ENCODE measurements around the gene CNGA2.

DNA sequence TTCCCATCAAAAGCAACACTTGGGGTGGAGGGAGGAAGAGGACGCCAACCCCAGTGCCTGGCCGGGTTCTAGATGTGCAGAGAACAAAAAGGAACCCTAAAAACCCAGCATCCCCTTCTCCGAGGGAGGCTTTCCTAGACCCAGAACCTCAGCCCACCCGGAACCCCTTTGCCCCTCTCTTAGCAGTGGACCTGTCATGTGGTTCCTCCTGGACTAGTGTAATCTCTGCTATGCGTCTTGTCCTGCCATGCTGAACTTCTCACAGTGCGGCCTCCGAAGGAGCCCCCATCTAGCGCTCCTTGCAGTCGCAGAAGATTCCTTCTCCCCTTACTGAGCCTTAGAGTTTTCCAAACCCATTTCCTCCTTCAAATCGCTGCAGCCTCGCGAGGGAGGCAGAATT lies 40.4 kb upstream of the CNGA2 start:
- TF ChIP-seq, protein P1, sequence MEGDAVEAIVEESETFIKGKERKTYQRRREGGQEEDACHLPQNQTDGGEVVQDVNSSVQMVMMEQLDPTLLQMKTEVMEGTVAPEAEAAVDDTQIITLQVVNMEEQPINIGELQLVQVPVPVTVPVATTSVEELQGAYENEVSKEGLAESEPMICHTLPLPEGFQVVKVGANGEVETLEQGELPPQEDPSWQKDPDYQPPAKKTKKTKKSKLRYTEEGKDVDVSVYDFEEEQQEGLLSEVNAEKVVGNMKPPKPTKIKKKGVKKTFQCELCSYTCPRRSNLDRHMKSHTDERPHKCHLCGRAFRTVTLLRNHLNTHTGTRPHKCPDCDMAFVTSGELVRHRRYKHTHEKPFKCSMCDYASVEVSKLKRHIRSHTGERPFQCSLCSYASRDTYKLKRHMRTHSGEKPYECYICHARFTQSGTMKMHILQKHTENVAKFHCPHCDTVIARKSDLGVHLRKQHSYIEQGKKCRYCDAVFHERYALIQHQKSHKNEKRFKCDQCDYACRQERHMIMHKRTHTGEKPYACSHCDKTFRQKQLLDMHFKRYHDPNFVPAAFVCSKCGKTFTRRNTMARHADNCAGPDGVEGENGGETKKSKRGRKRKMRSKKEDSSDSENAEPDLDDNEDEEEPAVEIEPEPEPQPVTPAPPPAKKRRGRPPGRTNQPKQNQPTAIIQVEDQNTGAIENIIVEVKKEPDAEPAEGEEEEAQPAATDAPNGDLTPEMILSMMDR (IDR thresholded peaks at IDR 0.05) = no peak
- TF ChIP-seq POLR2A (IDR thresholded peaks at IDR 0.05) = no peak

All from vagina (tissue), 2 donors.